ENCODE data around the gene RTN4R. TPM values are rescaled to one million over a fixed set of nuclear protein-coding genes. Genes with fewer than 3 reads are reported as not detected.

Gene RTN4R
- total and polyA plus RNA-seq, 2 of the 13 experiments (the other 11 are each of a cell fraction or from before 2014, with no cell fraction given) = 0.22 to 0.77 TPM

- ATAC-seq (no peak), DNase-seq (ENCODE audit: low spot score) (no peak), FAIRE-seq (no peak)
- Histone ChIP-seq H3K36me3 (replicated peaks in 1 of 2; ENCODE audit: control insufficient read depth in 1 of 2, insufficient read depth in 2 of 2, low read length in 2 of 2) (no peaks in the 10 kb centered on the region), H3K27ac (ENCODE audit: extremely low read length, insufficient read depth, low read length) (no peak overlapping the region), H4K20me1 (ENCODE audit: insufficient read depth, low read length) (no peaks in the 10 kb centered on the region), H3K9me3 (ENCODE audit: low read length) (no peaks in the 10 kb centered on the region), H3K4me3 (replicated peaks in 1 of 3; ENCODE audit: insufficient read depth in 1 of 3, low read depth in 2 of 3, low read length in 3 of 3) (no peak overlapping the region), H3K9ac (ENCODE audit: insufficient read depth, low read depth, low read length) (no peak overlapping the region), H3K4me1 (ENCODE audit: insufficient read depth, low read length) (no peaks in the 10 kb centered on the region), H3K27me3 (ENCODE audit: control insufficient read depth in 1 of 2, insufficient read depth in 2 of 2, low read length in 2 of 2) (peaks cover 8 to 40% of the 10 kb centered on the region in 2 experiments; a peak in 4 of 5 replicates), H3K4me2 (ENCODE audit: low read depth, low read length) (no peak overlapping the region), H2AFZ (ENCODE audit: low read length) (no peak overlapping the region), H3K79me2 (ENCODE audit: insufficient read depth, low read length) (no peaks in the 10 kb centered on the region)
- WGBS (ENCODE audit: low lambda C conversion rate) = under 1% methylated on average over 10 of the region's 13 CpGs
- POLR2A ChIA-PET = no interaction called here
- no TSS peak for BruUV-seq (replicated peaks)
- in situ Hi-C loops (cut with HindIII; ENCODE audit: extremely low pct_ligation_motif_present, low pct_unique_long_range_greater_than_20kb) = loop anchor here (5.0 to 25.0 kb wide), 2 partner anchors 127 to 1322 kb away; no protein-coding TSS in a partner anchor
- CTCF ChIA-PET (ENCODE audit: low intra/inter-chr PET ratio, low total read pairs) = interaction anchor here (2.8 kb wide), 1 partner anchor 127 kb away, joined by 28 read pairs; no protein-coding TSS in a partner anchor
- TF ChIP-seq ZNF224 (CRISPR knock-in tag; IDR thresholded peaks at IDR 0.05) (no peak), ZNF784 (CRISPR knock-in tag; IDR thresholded peaks at IDR 0.05; ENCODE audit: borderline replicate concordance) (no peak), XRCC5 (optimal IDR thresholded peaks at IDR 0.05; ENCODE audit: low read length) (no peak), ARNT2 (CRISPR knock-in tag; IDR thresholded peaks at IDR 0.05; ENCODE audit: low read depth) (no peak), ZNF766 (CRISPR knock-in tag; IDR thresholded peaks at IDR 0.05; ENCODE audit: borderline replicate concordance) (no peak), ZNF101 (CRISPR knock-in tag; IDR thresholded peaks at IDR 0.05; ENCODE audit: borderline replicate concordance, low read depth) (no peak), ZFP36 (IDR thresholded peaks at IDR 0.05; ENCODE audit: borderline replicate concordance, low read depth, low read length, partially characterized antibody) (no peak), STAT5B (CRISPR knock-in tag; IDR thresholded peaks at IDR 0.05) (no peak), ASH2L (IDR thresholded peaks at IDR 0.05; ENCODE audit: insufficient read length, low read depth, low read length) (no peak), ZNF607 (CRISPR knock-in tag; IDR thresholded peaks at IDR 0.05; ENCODE audit: borderline replicate concordance) (no peak), MAF1 (CRISPR knock-in tag; IDR thresholded peaks at IDR 0.05; ENCODE audit: borderline replicate concordance) (no peak)
- intact Hi-C loops (cut with micrococcal nuclease; ENCODE audit: unreplicated experiment) = no loop called here
Observed at GRCh38 chr22:20284471-20285086, 16.5 kb upstream of the RTN4R start.

Data from HepG2 (cell line).